ENCODE results near the gene FRAS1.
"Not testable (repeated sequence)": the region's sequence is repeated elsewhere in the genome, so short reads cannot be mapped to it uniquely, and the experiment has no call there.

DNA sequence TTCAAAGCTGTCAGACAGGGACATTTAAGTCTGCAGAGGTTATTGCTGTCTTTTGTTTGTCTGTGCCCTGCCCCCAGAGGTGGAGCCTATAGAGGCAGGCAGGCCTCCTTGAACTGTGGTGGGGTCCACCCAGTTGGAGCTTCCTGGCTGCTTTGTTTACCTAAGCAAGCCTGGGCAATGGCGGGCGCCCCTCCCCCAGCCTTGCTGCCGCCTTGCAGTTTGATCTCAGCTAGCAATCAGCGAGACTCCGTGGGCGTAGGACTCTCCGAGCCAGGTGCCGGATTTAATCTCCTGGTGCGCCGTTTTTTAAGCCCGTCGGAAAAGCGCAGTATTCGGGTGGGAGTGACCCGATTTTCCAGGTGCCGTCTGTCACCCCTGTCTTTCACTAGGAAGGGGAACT lies 250.1 kb downstream of the FRAS1 start:
- TF ChIP-seq, protein P1, sequence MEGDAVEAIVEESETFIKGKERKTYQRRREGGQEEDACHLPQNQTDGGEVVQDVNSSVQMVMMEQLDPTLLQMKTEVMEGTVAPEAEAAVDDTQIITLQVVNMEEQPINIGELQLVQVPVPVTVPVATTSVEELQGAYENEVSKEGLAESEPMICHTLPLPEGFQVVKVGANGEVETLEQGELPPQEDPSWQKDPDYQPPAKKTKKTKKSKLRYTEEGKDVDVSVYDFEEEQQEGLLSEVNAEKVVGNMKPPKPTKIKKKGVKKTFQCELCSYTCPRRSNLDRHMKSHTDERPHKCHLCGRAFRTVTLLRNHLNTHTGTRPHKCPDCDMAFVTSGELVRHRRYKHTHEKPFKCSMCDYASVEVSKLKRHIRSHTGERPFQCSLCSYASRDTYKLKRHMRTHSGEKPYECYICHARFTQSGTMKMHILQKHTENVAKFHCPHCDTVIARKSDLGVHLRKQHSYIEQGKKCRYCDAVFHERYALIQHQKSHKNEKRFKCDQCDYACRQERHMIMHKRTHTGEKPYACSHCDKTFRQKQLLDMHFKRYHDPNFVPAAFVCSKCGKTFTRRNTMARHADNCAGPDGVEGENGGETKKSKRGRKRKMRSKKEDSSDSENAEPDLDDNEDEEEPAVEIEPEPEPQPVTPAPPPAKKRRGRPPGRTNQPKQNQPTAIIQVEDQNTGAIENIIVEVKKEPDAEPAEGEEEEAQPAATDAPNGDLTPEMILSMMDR (IDR thresholded peaks at IDR 0.05) = not testable (repeated sequence)
- TF ChIP-seq, protein P2, sequence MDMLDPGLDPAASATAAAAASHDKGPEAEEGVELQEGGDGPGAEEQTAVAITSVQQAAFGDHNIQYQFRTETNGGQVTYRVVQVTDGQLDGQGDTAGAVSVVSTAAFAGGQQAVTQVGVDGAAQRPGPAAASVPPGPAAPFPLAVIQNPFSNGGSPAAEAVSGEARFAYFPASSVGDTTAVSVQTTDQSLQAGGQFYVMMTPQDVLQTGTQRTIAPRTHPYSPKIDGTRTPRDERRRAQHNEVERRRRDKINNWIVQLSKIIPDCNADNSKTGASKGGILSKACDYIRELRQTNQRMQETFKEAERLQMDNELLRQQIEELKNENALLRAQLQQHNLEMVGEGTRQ (IDR thresholded peaks at IDR 0.05) = not testable (repeated sequence)
- not testable (repeated sequence) for TF ChIP-seq BHLHE40 (IDR thresholded peaks at IDR 0.05; ENCODE audit: low read depth, low read length); EP300 (IDR thresholded peaks at IDR 0.05); CEBPB (IDR thresholded peaks at IDR 0.05); CHD2 (IDR thresholded peaks at IDR 0.05; ENCODE audit: low read length, partially characterized antibody); POLR2A (IDR thresholded peaks at IDR 0.05; ENCODE audit: low read length); HDAC2 (IDR thresholded peaks at IDR 0.05); SMC3 (IDR thresholded peaks at IDR 0.05); ZFP36 (IDR thresholded peaks at IDR 0.05; ENCODE audit: borderline replicate concordance, partially characterized antibody); MYC (IDR thresholded peaks at IDR 0.05; ENCODE audit: borderline replicate concordance, low read length); CHD4 (IDR thresholded peaks at IDR 0.05; ENCODE audit: borderline replicate concordance); KDM5A (IDR thresholded peaks at IDR 0.05)
- TF ChIP-seq, protein P3, sequence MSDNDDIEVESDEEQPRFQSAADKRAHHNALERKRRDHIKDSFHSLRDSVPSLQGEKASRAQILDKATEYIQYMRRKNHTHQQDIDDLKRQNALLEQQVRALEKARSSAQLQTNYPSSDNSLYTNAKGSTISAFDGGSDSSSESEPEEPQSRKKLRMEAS (IDR thresholded peaks at IDR 0.05) = not testable (repeated sequence)
